ENCODE measurements around the gene BICC1. TPM values are rescaled to one million over a fixed set of nuclear protein-coding genes. Genes with fewer than 3 reads are reported as not detected.

BICC1 gene
- total RNA-seq, 1 donor from 2014 or later = 9.3 TPM

DNA sequence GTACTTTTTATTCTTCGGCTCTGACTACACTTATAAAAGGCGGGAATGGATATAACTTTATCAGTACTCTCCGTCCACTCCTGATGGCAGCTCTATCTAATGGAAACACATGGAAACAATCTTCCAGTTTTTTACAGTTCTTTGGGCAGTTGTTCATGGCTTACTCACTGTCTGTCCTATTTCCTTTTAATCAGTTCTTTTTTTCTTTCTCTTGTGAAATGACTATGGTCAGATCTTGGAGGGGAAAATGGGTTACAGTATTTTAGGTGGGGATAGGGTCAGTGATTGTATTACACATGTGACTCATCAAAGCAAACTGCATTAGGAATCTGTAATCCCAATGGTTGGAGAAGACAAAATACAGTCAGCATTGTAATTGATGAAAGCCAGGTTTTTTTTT lies 112.4 kb downstream of the BICC1 start:
- Histone ChIP-seq H3K4me3 (no peak overlapping the region), H3K4me1 (no peaks in the 10 kb centered on the region), H3K27me3 (no peaks in the 10 kb centered on the region), H3K9me3 (no peaks in the 10 kb centered on the region), H3K36me3 (no peaks in the 10 kb centered on the region), H3K27ac (no peak overlapping the region)
- DNase-seq (ENCODE audit: low spot score in 2 of 2) = no peak
- intact Hi-C loops (cut with DNase I) = no loop called here
- no peak for TF ChIP-seq CTCF (IDR thresholded peaks at IDR 0.05)

DNA sequence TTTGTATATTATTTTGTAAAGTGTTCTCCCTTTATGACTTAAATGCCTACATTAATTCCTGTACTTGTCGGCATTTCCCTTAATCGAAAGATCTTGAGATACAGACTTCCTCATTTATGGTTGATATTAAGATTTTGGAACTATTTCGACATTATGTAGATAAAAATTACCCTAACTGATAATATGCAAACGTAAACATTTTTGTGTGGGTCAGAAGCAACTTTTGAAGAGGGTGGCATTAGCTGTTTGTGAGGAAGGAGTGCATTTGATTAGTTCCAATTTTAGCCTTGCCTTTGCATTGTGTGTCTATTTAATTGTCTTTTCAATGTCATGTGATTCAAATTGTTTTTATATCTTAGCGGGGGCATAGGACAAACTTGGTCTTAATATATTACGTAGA lies 114.7 kb downstream of the BICC1 start:
- no peaks in the 10 kb centered on the region for H3K27me3 ChIP-seq
- no peaks in the 10 kb centered on the region for H3K9me3 ChIP-seq
- DNase-seq (ENCODE audit: low spot score in 2 of 2) = no peak
- H3K4me1 ChIP-seq = no peaks in the 10 kb centered on the region
- no peak overlapping the region for H3K4me3 ChIP-seq
- H3K27ac ChIP-seq = no peak overlapping the region
- intact Hi-C loops (cut with DNase I) = no loop called here
- H3K36me3 ChIP-seq = no peaks in the 10 kb centered on the region
- no peak for TF ChIP-seq CTCF (IDR thresholded peaks at IDR 0.05)

- Histone ChIP-seq H3K4me3 (no peak overlapping the region), H3K27ac (no peak overlapping the region), H3K9me3 (no peaks in the 10 kb centered on the region), H3K27me3 (no peaks in the 10 kb centered on the region), H3K4me1 (no peaks in the 10 kb centered on the region), H3K36me3 (no peaks in the 10 kb centered on the region)
- DNase-seq (ENCODE audit: low spot score in 2 of 2) = no peak
- TF ChIP-seq CTCF (IDR thresholded peaks at IDR 0.05) = no peak
- intact Hi-C loops (cut with DNase I) = no loop called here
Observed at GRCh38 chr10:58631715-58632114, 119.0 kb downstream of the BICC1 start.

DNA sequence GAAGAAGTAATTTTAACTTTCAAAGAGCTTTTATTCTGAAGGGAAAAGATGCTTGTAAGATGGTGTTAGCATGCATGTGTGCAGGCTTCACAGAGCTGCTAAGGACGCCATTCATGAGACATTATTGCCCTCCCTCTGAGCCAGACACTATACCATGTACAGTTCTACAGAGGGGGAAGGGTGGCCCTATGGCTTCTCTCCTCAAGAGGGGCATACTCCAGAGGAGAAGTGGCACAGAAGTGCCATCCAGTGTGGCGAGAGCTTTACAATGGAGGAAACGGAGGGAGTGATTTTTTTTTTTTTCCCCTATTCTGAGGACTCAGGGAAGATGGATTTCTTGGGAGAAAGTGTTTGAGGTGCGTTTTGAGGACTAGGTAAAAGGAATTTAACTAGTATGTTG lies 119.5 kb downstream of the BICC1 start:
- no peak for DNase-seq (ENCODE audit: low spot score in 2 of 2)
- Histone ChIP-seq H3K36me3 (no peaks in the 10 kb centered on the region), H3K4me3 (no peak overlapping the region), H3K27ac (no peak overlapping the region), H3K9me3 (no peaks in the 10 kb centered on the region), H3K27me3 (no peaks in the 10 kb centered on the region), H3K4me1 (no peaks in the 10 kb centered on the region)
- intact Hi-C loops (cut with DNase I) = no loop called here
- TF ChIP-seq CTCF (IDR thresholded peaks at IDR 0.05) = no peak

DNA sequence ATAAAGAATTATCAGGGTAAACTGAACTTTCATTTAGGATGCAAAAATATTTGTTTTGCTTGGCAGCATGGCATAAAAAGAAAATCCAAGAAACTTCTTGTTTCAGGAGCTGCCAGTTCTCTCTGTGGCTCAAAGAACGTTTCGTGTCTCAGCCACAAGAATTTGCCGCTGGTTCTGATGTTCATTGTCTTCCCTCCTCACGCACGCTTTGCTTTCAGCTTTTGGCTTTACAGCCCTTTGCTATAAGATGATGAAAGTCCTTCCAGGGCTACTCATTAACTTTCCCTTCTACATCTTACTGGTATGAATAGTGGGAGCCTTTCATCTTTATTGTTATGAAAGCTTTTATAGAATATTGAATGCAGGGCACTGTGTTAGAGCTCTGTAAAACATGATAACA lies 124.7 kb downstream of the BICC1 start:
- no peak for DNase-seq (ENCODE audit: low spot score in 2 of 2)
- TF ChIP-seq CTCF (IDR thresholded peaks at IDR 0.05) = no peak
- Histone ChIP-seq H3K4me1 (peaks cover 0 to 6% of the 10 kb centered on the region in 2 donors), H3K27ac (no peak overlapping the region), H3K36me3 (no peaks in the 10 kb centered on the region), H3K4me3 (no peak overlapping the region), H3K9me3 (no peaks in the 10 kb centered on the region), H3K27me3 (no peaks in the 10 kb centered on the region)
- intact Hi-C loops (cut with DNase I) = no loop called here

DNA sequence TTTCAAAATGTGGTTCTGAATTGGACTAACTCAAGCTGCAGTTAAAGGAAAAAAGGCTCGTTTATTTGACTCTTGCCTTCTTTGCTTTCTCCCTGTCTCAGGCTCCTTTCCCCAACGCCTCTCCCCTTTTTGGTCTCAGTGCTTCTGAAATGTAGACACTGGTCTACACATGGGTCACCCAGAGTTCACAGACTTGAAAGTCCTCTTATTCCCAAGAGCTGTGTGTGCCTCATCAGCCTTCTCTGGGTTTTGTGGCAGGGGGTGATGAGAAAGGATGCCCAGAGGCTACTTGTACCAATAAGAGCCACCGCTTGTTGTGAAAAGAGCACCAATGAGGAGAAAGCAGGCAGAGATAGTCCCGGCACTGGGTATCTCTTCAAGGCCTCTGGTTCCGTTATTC lies 125.7 kb downstream of the BICC1 start:
- intact Hi-C loops (cut with DNase I) = no loop called here
- Histone ChIP-seq H3K27me3 (no peaks in the 10 kb centered on the region), H3K27ac (no peak overlapping the region), H3K9me3 (no peaks in the 10 kb centered on the region), H3K4me3 (no peak overlapping the region), H3K36me3 (no peaks in the 10 kb centered on the region), H3K4me1 (peaks cover 0 to 6% of the 10 kb centered on the region in 2 donors)
- no peak for DNase-seq (ENCODE audit: low spot score in 2 of 2)
- TF ChIP-seq CTCF (IDR thresholded peaks at IDR 0.05) = no peak

All from ascending aorta (tissue), 2 donors.